Umbilical cord (tissue), 2 donors: ENCODE results near the gene ADIG. TPM values are rescaled to one million over a fixed set of nuclear protein-coding genes. Genes with fewer than 3 reads are reported as not detected.
A peak's percentile ranks its signal among the peaks of the same experiment; 100 is the strongest.

Experiments
- DNase-seq: peaks from one replicate; pipeline ENCODE4 v3.0.0-alpha.2; 2015; ENCODE audit warnings: low spot score
- total RNA-seq: library from RNA; depleted of rRNA; stranded (reverse); fragments of >200 nt; gene quantifications from one replicate; pipeline ENCODE4 v1.2.3, GENCODE V29; 2014; ENCODE audit warnings: low replicate concordance; ENCODE audit not compliant: insufficient read depth

Gene ADIG
- total RNA-seq, 1 donor from 2014 or later, result not detected

GRCh38 chr20:38630727-38631126 is 49.7 kb downstream of the ADIG start:
- no peak for DNase-seq

- DNase-seq, result no peak
Observed at GRCh38 chr20:38631155-38632022, 50.4 kb downstream of the ADIG start.

GRCh38 chr20:38633577-38634093 is 52.6 kb downstream of the ADIG start:
- DNase-seq, result peak; percentile 31

GRCh38 chr20:38635721-38636288 is 54.8 kb downstream of the ADIG start:
- no peak for DNase-seq

Other genes with a start within 250 kb of the ADIG start
- gene LBP, start 234.7 kb upstream of the ADIG start, total RNA-seq, result 3.9 TPM
- 2.4 TPM for gene SNHG17, start 145.9 kb upstream of the ADIG start, total RNA-seq
- 36.4 TPM for gene RALGAPB, start 108.4 kb upstream of the ADIG start, total RNA-seq
- 0.96 TPM for gene ARHGAP40, start 20.6 kb downstream of the ADIG start, total RNA-seq
- gene SLC32A1, start 143.3 kb downstream of the ADIG start, total RNA-seq, result 6.3 TPM
- gene ACTR5, start 167.3 kb downstream of the ADIG start, total RNA-seq, result 2.4 TPM
- 2.6 TPM for gene PPP1R16B, start 224.5 kb downstream of the ADIG start, total RNA-seq